Neural cell (in vitro differentiated cells): ENCODE data around the gene RMI1. TPM values are rescaled to one million over a fixed set of nuclear protein-coding genes. Genes with fewer than 3 reads are reported as not detected.

Experiments used
- H2AFZ ChIP-seq: fragments of 200-600, 300-800 bp; sonication (generic), shearing (Covaris generic); 2 replicates; pipeline ENCODE4 v1.6.0; 2014; ENCODE audit warnings: low read depth, mild to moderate bottlenecking, antibody characterized with exemption, low read length, moderate library complexity
- H3F3A ChIP-seq: fragments of 200-600 bp; shearing (Covaris generic); 2 replicates; pipeline ENCODE4 v1.6.1; 2016; ENCODE audit warnings: mild to moderate bottlenecking, moderate library complexity, mixed read lengths, antibody characterized with exemption, low read length; ENCODE audit not compliant: insufficient read depth, poor library complexity, severe bottlenecking
- H3K27ac ChIP-seq: fragments of 200-600, 300-800 bp; sonication (generic), shearing (Covaris generic); 2 replicates; pipeline ENCODE4 v1.5.1; 2014; ENCODE audit warnings: mild to moderate bottlenecking, low read length, moderate library complexity
- H3K27me3 ChIP-seq: fragments of 300-800, 200-600 bp; sonication (generic), shearing (Covaris generic); 2 replicates; pipeline ENCODE4 v1.6.0; 2014; ENCODE audit warnings: mild to moderate bottlenecking, low read depth, low read length, moderate library complexity; ENCODE audit not compliant: insufficient read depth
- H3K36me3 ChIP-seq: fragments of 300-800, 200-600 bp; sonication (generic), shearing (Covaris generic); 2 replicates; pipeline ENCODE4 v1.5.1; 2014; ENCODE audit warnings: mild to moderate bottlenecking, antibody characterized with exemption, low read length, moderate library complexity; ENCODE audit not compliant: insufficient read depth
- H3K4me2 ChIP-seq: fragments of 300-800, 200-600 bp; sonication (generic), shearing (Covaris generic); 2 replicates; pipeline ENCODE4 v1.6.0; 2014; ENCODE audit warnings: mild to moderate bottlenecking, low read length
- H3K4me3 ChIP-seq: fragments of 300-800, 200-600 bp; sonication (generic), shearing (Covaris generic); 2 replicates; pipeline ENCODE4 v1.5.1; 2014; ENCODE audit warnings: mild to moderate bottlenecking, low read length, moderate library complexity
- H3K79me2 ChIP-seq: fragments of 200-600 bp; shearing (Covaris generic); replicated peaks from 2 replicates; pipeline ENCODE4 v1.6.0; 2014; ENCODE audit warnings: mild to moderate bottlenecking, low read length, moderate library complexity; ENCODE audit not compliant: insufficient read depth
- H3K9ac ChIP-seq: fragments of 300-800, 200-600 bp; sonication (generic), shearing (Covaris generic); 2 replicates; pipeline ENCODE4 v1.6.1; 2016; ENCODE audit warnings: mild to moderate bottlenecking, low read length, mixed read lengths
- H3K9me2 ChIP-seq: fragments of 200-600 bp; shearing (Covaris generic); 2 replicates; pipeline ENCODE4 v1.6.1; 2016; ENCODE audit warnings: mild to moderate bottlenecking, low read length, mixed read lengths; ENCODE audit not compliant: insufficient read depth
- H3K9me3 ChIP-seq: fragments of 200-600, 300-800 bp; sonication (generic), shearing (Covaris generic); 2 replicates; pipeline ENCODE4 v1.6.1; 2016; ENCODE audit warnings: mild to moderate bottlenecking, mixed run types, low read length, moderate library complexity, mixed read lengths
- H4K20me1 ChIP-seq: fragments of 200-600 bp; shearing (Covaris generic); 2 replicates; pipeline ENCODE4 v1.6.1; 2016; ENCODE audit warnings: mild to moderate bottlenecking, mixed run types; ENCODE audit not compliant: insufficient read depth
- EP300 ChIP-seq: fragments of 450-650 bp; conservative IDR thresholded peaks from 2 replicates; pipeline ENCODE4 v1.6.1; 2014; ENCODE audit warnings: antibody characterized with exemption, mild to moderate bottlenecking, moderate library complexity; ENCODE audit not compliant: poor library complexity, severe bottlenecking
- EZH2 ChIP-seq: fragments of 200-600, 300-800 bp; shearing (Covaris generic), sonication (generic); IDR thresholded peaks from 2 replicates; pipeline ENCODE4 v1.6.1; 2014; ENCODE audit warnings: antibody characterized with exemption, low read length, borderline replicate concordance, mild to moderate bottlenecking; ENCODE audit not compliant: insufficient read depth, poor library complexity, severe bottlenecking
- MXI1 ChIP-seq: fragments of 450-650 bp; conservative IDR thresholded peaks from 2 replicates; pipeline ENCODE4 v1.6.1; 2014; ENCODE audit warnings: antibody characterized with exemption, mild to moderate bottlenecking; ENCODE audit not compliant: poor library complexity, severe bottlenecking
- POLR2AphosphoS5 ChIP-seq: IDR thresholded peaks from 2 replicates; pipeline ENCODE4 v1.6.1; 2012
- RAD21 ChIP-seq: fragments of 450-650 bp; conservative IDR thresholded peaks from 2 replicates; pipeline ENCODE4 v1.6.1; 2014; ENCODE audit warnings: antibody characterized with exemption, mild to moderate bottlenecking, moderate library complexity
- SMC3 ChIP-seq: fragments of 450-650 bp; conservative IDR thresholded peaks from 2 replicates; pipeline ENCODE4 v1.6.1; 2014; ENCODE audit warnings: antibody characterized with exemption, mild to moderate bottlenecking, moderate library complexity; ENCODE audit not compliant: poor library complexity
- TAF1 ChIP-seq: IDR thresholded peaks from 2 replicates; pipeline ENCODE4 v1.6.1; 2012; ENCODE audit warnings: low read depth
- polyA plus RNA-seq: library from polyadenylated mRNA; depleted of rRNA; stranded (reverse); fragments of >200 nt; gene quantifications from 2 replicates; pipeline ENCODE4 v1.2.3, GENCODE V29; 2014
- TF ChIP-seq, protein P1 (sequence below): IDR thresholded peaks from 2 replicates; pipeline ENCODE4 v1.6.1; 2012; ENCODE audit warnings: borderline replicate concordance
- TF ChIP-seq, protein P2 (sequence below): fragments of 450-650 bp; IDR thresholded peaks from 2 replicates; pipeline ENCODE4 v1.5.1; 2014; ENCODE audit warnings: antibody characterized with exemption, mild to moderate bottlenecking, moderate library complexity; ENCODE audit not compliant: poor library complexity, severe bottlenecking

Gene RMI1
- polyA plus RNA-seq, 1 donor from 2014 or later = 13.1 TPM

DNA sequence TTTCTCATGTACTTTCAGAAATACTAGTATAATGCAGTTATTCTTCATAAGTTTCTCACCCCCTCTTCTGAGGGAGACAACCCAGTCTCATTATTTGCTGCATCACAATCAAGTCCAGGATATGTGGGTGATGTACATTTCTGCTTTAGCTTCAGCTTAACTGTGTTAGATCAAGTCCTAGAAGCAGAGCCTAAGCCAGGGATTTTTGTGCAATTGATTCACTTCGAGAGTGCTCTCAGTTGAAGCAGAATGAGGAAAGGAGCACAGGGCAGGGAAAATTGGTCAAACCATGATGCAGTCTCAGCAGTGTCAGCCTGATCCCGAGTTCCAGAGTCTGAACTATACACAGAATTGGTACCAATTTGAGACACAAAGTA lies 15.6 kb upstream of the RMI1 start:
- Histone ChIP-seq H2AFZ (no peak overlapping the region), H4K20me1 (peaks cover 10% of the 10 kb centered on the region), H3K36me3 (peaks cover 3% of the 10 kb centered on the region), H3K9me3 (no peaks in the 10 kb centered on the region), H3K9ac (no peak overlapping the region), H3K27me3 (no peaks in the 10 kb centered on the region), H3K4me3 (no peak overlapping the region), H3K27ac (no peak overlapping the region), H3K4me2 (no peak overlapping the region), H3K79me2 (no peaks in the 10 kb centered on the region), H3K9me2 (no peaks in the 10 kb centered on the region), H3F3A (peaks cover 8% of the 10 kb centered on the region)
- TF ChIP-seq EZH2 (no peak), RAD21 (no peak), MXI1 (no peak), SMC3 (no peak), EP300 (no peak), POLR2AphosphoS5 (no peak)
- TF ChIP-seq, protein P1, sequence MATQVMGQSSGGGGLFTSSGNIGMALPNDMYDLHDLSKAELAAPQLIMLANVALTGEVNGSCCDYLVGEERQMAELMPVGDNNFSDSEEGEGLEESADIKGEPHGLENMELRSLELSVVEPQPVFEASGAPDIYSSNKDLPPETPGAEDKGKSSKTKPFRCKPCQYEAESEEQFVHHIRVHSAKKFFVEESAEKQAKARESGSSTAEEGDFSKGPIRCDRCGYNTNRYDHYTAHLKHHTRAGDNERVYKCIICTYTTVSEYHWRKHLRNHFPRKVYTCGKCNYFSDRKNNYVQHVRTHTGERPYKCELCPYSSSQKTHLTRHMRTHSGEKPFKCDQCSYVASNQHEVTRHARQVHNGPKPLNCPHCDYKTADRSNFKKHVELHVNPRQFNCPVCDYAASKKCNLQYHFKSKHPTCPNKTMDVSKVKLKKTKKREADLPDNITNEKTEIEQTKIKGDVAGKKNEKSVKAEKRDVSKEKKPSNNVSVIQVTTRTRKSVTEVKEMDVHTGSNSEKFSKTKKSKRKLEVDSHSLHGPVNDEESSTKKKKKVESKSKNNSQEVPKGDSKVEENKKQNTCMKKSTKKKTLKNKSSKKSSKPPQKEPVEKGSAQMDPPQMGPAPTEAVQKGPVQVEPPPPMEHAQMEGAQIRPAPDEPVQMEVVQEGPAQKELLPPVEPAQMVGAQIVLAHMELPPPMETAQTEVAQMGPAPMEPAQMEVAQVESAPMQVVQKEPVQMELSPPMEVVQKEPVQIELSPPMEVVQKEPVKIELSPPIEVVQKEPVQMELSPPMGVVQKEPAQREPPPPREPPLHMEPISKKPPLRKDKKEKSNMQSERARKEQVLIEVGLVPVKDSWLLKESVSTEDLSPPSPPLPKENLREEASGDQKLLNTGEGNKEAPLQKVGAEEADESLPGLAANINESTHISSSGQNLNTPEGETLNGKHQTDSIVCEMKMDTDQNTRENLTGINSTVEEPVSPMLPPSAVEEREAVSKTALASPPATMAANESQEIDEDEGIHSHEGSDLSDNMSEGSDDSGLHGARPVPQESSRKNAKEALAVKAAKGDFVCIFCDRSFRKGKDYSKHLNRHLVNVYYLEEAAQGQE = peak; percentile 12

DNA sequence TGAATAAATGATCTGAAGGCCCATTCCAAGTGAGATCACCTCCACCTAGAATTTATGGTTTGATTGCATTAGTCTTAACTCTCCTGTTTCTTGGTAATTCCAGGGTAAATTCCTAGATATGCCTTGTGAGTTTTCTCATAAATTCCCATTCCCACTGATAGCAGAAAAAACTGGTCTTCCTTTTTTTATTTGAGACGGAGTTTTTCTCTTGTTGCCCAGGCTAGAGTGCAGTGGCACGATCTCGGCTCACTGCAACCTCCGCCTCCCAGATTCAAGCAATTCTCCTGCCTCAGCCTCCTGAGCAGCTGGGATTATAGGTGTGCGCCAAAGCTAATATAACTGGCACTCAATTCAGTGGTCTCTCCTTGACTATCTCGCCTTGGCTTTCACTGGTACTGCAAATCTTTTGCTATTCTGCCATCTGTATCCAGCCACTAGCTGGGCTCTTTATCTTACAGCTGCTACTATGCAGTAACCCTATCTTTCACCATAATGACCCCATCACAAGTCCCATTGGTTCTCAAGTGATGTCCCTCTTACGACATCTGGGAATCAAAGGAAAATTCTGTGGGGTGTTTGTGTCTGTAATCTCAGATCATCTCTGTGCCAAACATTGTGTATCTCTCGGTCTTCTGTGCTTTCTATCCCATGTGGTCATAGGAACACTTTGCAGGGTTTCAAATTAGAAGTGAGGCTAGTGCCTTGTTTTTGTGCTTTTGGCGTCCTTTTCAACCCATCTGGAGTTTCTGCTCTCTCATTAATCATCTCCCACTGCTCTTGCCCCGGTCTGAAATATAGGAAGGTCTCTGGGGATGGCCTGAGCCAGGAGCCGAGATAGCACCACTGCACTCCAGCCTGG lies 15.0 kb upstream of the RMI1 start:
- Histone ChIP-seq H3K27ac (no peak overlapping the region), H3K27me3 (no peaks in the 10 kb centered on the region), H3F3A (peaks cover 12% of the 10 kb centered on the region), H4K20me1 (peaks cover 14% of the 10 kb centered on the region), H2AFZ (no peak overlapping the region), H3K36me3 (peaks cover 9% of the 10 kb centered on the region), H3K79me2 (peaks cover 5% of the 10 kb centered on the region), H3K4me2 (no peak overlapping the region), H3K4me3 (no peak overlapping the region), H3K9ac (no peak overlapping the region), H3K9me2 (no peaks in the 10 kb centered on the region), H3K9me3 (no peaks in the 10 kb centered on the region)
- TF ChIP-seq EP300 (no peak), MXI1 (no peak), TAF1 (no peak), RAD21 (no peak), EZH2 (no peak), SMC3 (no peak), POLR2AphosphoS5 (no peak)
- TF ChIP-seq, protein P1 = no peak
- TF ChIP-seq, protein P2, sequence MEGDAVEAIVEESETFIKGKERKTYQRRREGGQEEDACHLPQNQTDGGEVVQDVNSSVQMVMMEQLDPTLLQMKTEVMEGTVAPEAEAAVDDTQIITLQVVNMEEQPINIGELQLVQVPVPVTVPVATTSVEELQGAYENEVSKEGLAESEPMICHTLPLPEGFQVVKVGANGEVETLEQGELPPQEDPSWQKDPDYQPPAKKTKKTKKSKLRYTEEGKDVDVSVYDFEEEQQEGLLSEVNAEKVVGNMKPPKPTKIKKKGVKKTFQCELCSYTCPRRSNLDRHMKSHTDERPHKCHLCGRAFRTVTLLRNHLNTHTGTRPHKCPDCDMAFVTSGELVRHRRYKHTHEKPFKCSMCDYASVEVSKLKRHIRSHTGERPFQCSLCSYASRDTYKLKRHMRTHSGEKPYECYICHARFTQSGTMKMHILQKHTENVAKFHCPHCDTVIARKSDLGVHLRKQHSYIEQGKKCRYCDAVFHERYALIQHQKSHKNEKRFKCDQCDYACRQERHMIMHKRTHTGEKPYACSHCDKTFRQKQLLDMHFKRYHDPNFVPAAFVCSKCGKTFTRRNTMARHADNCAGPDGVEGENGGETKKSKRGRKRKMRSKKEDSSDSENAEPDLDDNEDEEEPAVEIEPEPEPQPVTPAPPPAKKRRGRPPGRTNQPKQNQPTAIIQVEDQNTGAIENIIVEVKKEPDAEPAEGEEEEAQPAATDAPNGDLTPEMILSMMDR = no peak
